Neural cell (in vitro differentiated cells): ENCODE data around the gene HOXD8.

Experiments used
- CTCF ChIP-seq: fragments of 450-650 bp; IDR thresholded peaks from 2 replicates; pipeline ENCODE4 v1.5.1; 2014; ENCODE audit warnings: antibody characterized with exemption, mild to moderate bottlenecking, moderate library complexity; ENCODE audit not compliant: poor library complexity, severe bottlenecking
- EP300 ChIP-seq: fragments of 450-650 bp; conservative IDR thresholded peaks from 2 replicates; pipeline ENCODE4 v1.6.1; 2014; ENCODE audit warnings: antibody characterized with exemption, mild to moderate bottlenecking, moderate library complexity; ENCODE audit not compliant: poor library complexity, severe bottlenecking
- EZH2 ChIP-seq: fragments of 200-600, 300-800 bp; shearing (Covaris generic), sonication (generic); IDR thresholded peaks from 2 replicates; pipeline ENCODE4 v1.6.1; 2014; ENCODE audit warnings: antibody characterized with exemption, low read length, borderline replicate concordance, mild to moderate bottlenecking; ENCODE audit not compliant: insufficient read depth, poor library complexity, severe bottlenecking
- MXI1 ChIP-seq: fragments of 450-650 bp; conservative IDR thresholded peaks from 2 replicates; pipeline ENCODE4 v1.6.1; 2014; ENCODE audit warnings: antibody characterized with exemption, mild to moderate bottlenecking; ENCODE audit not compliant: poor library complexity, severe bottlenecking
- POLR2AphosphoS5 ChIP-seq: IDR thresholded peaks from 2 replicates; pipeline ENCODE4 v1.6.1; 2012
- RAD21 ChIP-seq: fragments of 450-650 bp; conservative IDR thresholded peaks from 2 replicates; pipeline ENCODE4 v1.6.1; 2014; ENCODE audit warnings: antibody characterized with exemption, mild to moderate bottlenecking, moderate library complexity
- SMC3 ChIP-seq: fragments of 450-650 bp; conservative IDR thresholded peaks from 2 replicates; pipeline ENCODE4 v1.6.1; 2014; ENCODE audit warnings: antibody characterized with exemption, mild to moderate bottlenecking, moderate library complexity; ENCODE audit not compliant: poor library complexity
- TAF1 ChIP-seq: IDR thresholded peaks from 2 replicates; pipeline ENCODE4 v1.6.1; 2012; ENCODE audit warnings: low read depth
- TF ChIP-seq, protein P1 (sequence below): IDR thresholded peaks from 2 replicates; pipeline ENCODE4 v1.6.1; 2012; ENCODE audit warnings: borderline replicate concordance

- TF ChIP-seq CTCF = no peak
- TF ChIP-seq EP300 = no peak
- TF ChIP-seq EZH2 = no peak
- TF ChIP-seq TAF1 = no peak
- no peak for TF ChIP-seq RAD21
- TF ChIP-seq POLR2AphosphoS5 = no peak
- TF ChIP-seq, protein P1, sequence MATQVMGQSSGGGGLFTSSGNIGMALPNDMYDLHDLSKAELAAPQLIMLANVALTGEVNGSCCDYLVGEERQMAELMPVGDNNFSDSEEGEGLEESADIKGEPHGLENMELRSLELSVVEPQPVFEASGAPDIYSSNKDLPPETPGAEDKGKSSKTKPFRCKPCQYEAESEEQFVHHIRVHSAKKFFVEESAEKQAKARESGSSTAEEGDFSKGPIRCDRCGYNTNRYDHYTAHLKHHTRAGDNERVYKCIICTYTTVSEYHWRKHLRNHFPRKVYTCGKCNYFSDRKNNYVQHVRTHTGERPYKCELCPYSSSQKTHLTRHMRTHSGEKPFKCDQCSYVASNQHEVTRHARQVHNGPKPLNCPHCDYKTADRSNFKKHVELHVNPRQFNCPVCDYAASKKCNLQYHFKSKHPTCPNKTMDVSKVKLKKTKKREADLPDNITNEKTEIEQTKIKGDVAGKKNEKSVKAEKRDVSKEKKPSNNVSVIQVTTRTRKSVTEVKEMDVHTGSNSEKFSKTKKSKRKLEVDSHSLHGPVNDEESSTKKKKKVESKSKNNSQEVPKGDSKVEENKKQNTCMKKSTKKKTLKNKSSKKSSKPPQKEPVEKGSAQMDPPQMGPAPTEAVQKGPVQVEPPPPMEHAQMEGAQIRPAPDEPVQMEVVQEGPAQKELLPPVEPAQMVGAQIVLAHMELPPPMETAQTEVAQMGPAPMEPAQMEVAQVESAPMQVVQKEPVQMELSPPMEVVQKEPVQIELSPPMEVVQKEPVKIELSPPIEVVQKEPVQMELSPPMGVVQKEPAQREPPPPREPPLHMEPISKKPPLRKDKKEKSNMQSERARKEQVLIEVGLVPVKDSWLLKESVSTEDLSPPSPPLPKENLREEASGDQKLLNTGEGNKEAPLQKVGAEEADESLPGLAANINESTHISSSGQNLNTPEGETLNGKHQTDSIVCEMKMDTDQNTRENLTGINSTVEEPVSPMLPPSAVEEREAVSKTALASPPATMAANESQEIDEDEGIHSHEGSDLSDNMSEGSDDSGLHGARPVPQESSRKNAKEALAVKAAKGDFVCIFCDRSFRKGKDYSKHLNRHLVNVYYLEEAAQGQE = no peak
- no peak for TF ChIP-seq SMC3
- TF ChIP-seq MXI1 = no peak
Observed at GRCh38 chr2:176114120-176114929, 15.2 kb upstream of the HOXD8 start.
